H7 (cell line): ENCODE measurements around the gene IPP. TPM values are rescaled to one million over a fixed set of nuclear protein-coding genes. Genes with fewer than 3 reads are reported as not detected.
"Not testable (repeated sequence)": the region's sequence is repeated elsewhere in the genome, so short reads cannot be mapped to it uniquely, and the experiment has no call there.

Experiments
- DNase-seq: peaks from one replicate; pipeline ENCODE4 v3.0.0; 2012
- H3K27me3 ChIP-seq: 2 replicates; pipeline ENCODE4 v1.6.0; 2011; ENCODE audit warnings: mild to moderate bottlenecking, low read length; ENCODE audit not compliant: control insufficient read depth, insufficient read depth
- H3K36me3 ChIP-seq: replicated peaks from 2 replicates; pipeline ENCODE4 v1.5.1; 2011; ENCODE audit warnings: low read length; ENCODE audit not compliant: control insufficient read depth, insufficient read depth
- H3K4me3 ChIP-seq: 2 replicates; pipeline ENCODE4 v1.5.1; 2011; ENCODE audit warnings: low read depth, mild to moderate bottlenecking, control low read depth, low read length, moderate library complexity; ENCODE audit not compliant: insufficient read depth
- total RNA-seq: library from RNA; depleted of rRNA; stranded (reverse); fragments of >200 nt; shearing (Covaris generic); gene quantifications from 2 replicates; pipeline ENCODE4 v1.2.3, GENCODE V29; 2014

IPP gene
- total RNA-seq, 1 experiment from 2014 or later = 5.8 TPM

GRCh38 chr1:45755697-45756096 is 5.2 kb upstream of the IPP start:
- no peaks in the 10 kb centered on the region for H3K27me3 ChIP-seq
- H3K36me3 ChIP-seq = no peaks in the 10 kb centered on the region
- DNase-seq = no peak
- no peak overlapping the region for H3K4me3 ChIP-seq

GRCh38 chr1:45753248-45754037 is 3.0 kb upstream of the IPP start:
- no peak for DNase-seq
- no peaks in the 10 kb centered on the region for H3K36me3 ChIP-seq
- H3K27me3 ChIP-seq = no peaks in the 10 kb centered on the region
- no peak overlapping the region for H3K4me3 ChIP-seq

GRCh38 chr1:45752441-45753052 is 2.1 kb upstream of the IPP start:
- no peaks in the 10 kb centered on the region for H3K27me3 ChIP-seq
- no peaks in the 10 kb centered on the region for H3K36me3 ChIP-seq
- no peak overlapping the region for H3K4me3 ChIP-seq
- no peak for DNase-seq

GRCh38 chr1:45752014-45752413 is 1.6 kb upstream of the IPP start:
- DNase-seq = no peak
- Histone ChIP-seq H3K4me3 (no peak overlapping the region), H3K36me3 (no peaks in the 10 kb centered on the region), H3K27me3 (no peaks in the 10 kb centered on the region)

GRCh38 chr1:45751039-45751838 is 786 bp upstream of the IPP start:
- not testable (repeated sequence) for DNase-seq, H3K27me3 ChIP-seq, H3K36me3 ChIP-seq
- peak overlapping the region; percentile 73 for H3K4me3 ChIP-seq

GRCh38 chr1:45746922-45747321 is 3.5 kb downstream of the IPP start:
- no peak for DNase-seq
- no peaks in the 10 kb centered on the region for H3K27me3 ChIP-seq
- no peaks in the 10 kb centered on the region for H3K36me3 ChIP-seq
- H3K4me3 ChIP-seq = no peak overlapping the region

- not testable (repeated sequence) for DNase-seq
Observed at GRCh38 chr1:45739641-45740156, 10.8 kb downstream of the IPP start.

GRCh38 chr1:45739137-45739536 is 11.3 kb downstream of the IPP start:
- Histone ChIP-seq H3K27me3 (no peaks in the 10 kb centered on the region), H3K36me3 (no peaks in the 10 kb centered on the region), H3K4me3 (no peak overlapping the region)
- no peak for DNase-seq

More at GRCh38 chr1:45739641-45740156, 10.8 kb downstream of the IPP start:
- H3K4me3 ChIP-seq, H3K36me3 ChIP-seq, H3K27me3 ChIP-seq: not testable (repeated sequence)

GRCh38 chr1:45730780-45731319 is 19.6 kb downstream of the IPP start:
- H3K4me3 ChIP-seq = no peak overlapping the region
- no peaks in the 10 kb centered on the region for H3K36me3 ChIP-seq
- H3K27me3 ChIP-seq = no peaks in the 10 kb centered on the region
- no peak for DNase-seq

- no peak overlapping the region for H3K4me3 ChIP-seq
- H3K36me3 ChIP-seq = no peaks in the 10 kb centered on the region
- no peak for DNase-seq
- H3K27me3 ChIP-seq = no peaks in the 10 kb centered on the region
Observed at GRCh38 chr1:45730075-45730779, 20.2 kb downstream of the IPP start.

- not testable (repeated sequence) for H3K36me3 ChIP-seq, H3K4me3 ChIP-seq, DNase-seq
Observed at GRCh38 chr1:45726007-45726406, 24.4 kb downstream of the IPP start.

GRCh38 chr1:45723248-45723930 is 27.1 kb downstream of the IPP start:
- H3K27me3 ChIP-seq = no peaks in the 10 kb centered on the region
- no peak for DNase-seq
- H3K4me3 ChIP-seq = no peak overlapping the region
- H3K36me3 ChIP-seq = no peaks in the 10 kb centered on the region

More at GRCh38 chr1:45726007-45726406, 24.4 kb downstream of the IPP start:
- not testable (repeated sequence) for H3K27me3 ChIP-seq

- no peak for DNase-seq
- H3K27me3 ChIP-seq = no peaks in the 10 kb centered on the region
- no peak overlapping the region for H3K4me3 ChIP-seq
- no peaks in the 10 kb centered on the region for H3K36me3 ChIP-seq
Observed at GRCh38 chr1:45722809-45723208, 27.6 kb downstream of the IPP start.
